Activated CD8-positive, alpha-beta memory T cell treated with anti-CD3 and anti-CD28 coated beads for 1 hour (primary cell): ENCODE data around the gene CFAP97.
A peak's percentile ranks its signal among the peaks of the same experiment; 100 is the strongest.
"Not testable (repeated sequence)": the region's sequence is repeated elsewhere in the genome, so short reads cannot be mapped to it uniquely, and the experiment has no call there.

Experiments
- DNase-seq, 2 donors: peaks; one replicate each; pipeline ENCODE4 v3.0.0-alpha.2; 2020; ENCODE audit warnings: low read depth in 1 of 2; ENCODE audit errors: extremely low read depth in 1 of 2

Gene CFAP97

DNA sequence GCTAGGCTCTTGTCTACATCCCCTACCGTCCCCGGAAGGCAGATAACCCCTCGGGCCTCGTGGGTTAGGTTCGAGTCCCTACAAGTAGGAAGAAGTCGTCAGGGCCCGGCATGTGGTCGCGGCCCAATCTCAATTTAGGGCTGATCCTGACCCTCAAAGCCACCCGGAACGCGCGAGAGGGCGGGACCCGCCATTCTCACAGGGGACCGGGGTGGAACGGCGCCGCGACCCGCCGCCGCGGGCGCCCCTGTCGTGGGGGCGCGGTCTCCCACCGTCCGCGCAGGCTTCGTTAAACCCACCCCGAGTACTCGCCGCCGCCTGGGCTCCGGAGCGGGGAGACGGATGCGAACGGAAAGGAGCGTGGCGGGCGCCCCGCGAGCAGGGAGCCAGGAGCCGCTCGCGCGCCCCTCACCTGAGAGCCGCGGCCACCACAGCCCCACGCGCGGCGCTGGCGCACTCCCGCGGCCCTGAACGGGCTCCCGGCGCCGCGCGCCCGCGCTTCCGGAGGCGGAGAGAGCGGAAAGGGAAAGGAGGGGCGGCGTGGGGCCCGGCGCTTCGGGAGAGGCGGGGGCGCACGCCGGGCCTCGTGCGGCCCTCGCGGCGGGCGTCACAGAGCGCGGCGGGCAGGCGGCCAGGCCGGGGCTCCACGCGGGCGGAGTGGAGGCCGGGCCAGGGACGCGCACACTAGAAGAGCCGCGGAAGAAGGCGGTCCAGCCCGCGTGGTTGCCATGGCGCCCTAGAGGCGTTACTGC is at the start of gene CFAP97:
CFAP97 (minus strand) TSS at position 515 of the 752 bp plus-strand sequence. CDS start 12,804 bp downstream, outside the sequence.
- peak; percentile 50 to 67 for DNase-seq

DNA sequence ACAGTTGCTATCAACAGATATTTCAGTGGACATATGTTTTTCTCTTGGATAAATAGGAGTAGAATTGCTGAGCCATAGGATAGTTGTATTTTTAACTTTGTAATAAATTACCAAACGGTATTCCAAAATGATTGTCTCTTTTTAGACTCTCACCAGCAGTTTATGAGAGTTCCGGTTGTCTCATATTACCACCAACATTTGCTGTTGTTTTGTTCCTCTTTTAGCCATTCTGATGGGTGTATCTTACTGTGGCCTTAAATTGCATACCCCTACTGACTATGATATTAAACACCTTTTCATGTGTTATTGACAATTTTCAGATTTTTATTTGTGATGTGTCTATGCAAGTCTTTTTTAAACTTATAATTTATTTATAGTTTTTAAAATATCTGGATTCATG is 45.3 kb upstream of the CFAP97 start:
- DNase-seq = no peak

DNA sequence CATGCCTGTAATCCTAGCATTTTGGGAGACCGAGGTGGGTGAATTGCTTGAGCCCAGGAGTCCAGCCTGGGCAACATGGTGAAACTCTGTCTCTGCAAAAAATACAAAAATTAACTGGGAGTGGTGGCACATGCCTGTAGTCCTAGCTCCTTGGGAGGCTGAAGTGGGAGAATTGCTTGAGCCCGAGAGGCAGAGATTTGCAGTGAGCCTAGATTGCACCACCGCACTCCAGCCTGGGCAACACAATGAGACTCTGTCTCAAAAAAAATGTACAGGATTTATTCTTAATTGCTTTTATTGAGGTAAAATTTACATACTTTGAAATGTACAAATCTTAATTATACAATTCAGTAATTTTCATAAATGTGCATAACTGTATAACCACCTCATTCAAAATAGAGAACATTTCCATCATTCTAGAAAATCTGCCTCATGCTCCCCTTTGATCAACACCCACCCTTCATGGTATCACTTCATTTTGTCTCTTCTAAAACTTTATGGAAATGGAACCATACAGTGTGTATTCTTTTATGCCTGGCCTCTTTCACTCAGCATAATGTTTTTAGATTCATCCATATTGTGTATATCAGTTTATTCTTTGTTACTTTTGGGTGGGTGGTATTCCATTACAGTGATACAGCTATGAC is 44.7 kb upstream of the CFAP97 start:
- no peak for DNase-seq

DNA sequence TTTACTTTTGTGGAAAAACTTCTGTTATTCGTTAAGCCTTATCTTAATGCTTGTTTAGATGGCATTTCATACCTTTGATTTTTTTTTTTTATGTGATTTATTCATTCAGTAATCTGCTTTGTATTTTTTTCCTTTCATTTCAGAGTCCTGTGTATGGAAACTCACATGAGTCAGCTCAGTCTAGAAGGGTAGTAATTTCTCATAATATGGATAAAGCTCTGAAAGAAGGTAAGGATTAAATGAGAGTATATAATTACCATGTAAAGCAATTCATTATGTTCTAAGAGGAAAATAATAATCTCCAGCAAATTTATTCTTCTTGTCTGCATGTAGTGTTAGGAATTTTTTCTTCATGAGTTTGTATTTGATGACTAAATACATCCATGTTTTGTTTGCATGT is 43.4 kb upstream of the CFAP97 start:
- no peak for DNase-seq

DNA sequence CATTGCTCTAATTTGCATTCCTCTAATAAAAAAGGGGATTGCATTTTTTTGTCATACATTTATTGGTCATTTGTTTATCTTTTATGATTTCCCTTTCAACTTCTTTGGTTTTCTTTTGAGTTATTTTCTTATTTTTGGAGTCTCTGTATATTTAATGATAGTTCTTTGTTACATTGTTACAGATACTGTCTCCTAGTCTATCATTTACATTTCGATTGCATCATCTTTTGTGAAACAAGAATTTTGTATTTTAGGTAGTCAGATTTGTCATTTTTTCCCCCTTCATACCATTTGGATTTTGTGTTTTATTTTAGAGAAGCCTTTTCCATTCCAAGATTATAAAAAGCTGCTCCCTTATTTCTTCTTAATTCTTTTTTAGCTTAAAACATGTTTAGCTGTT is 42.7 kb upstream of the CFAP97 start:
- no peak for DNase-seq

DNA sequence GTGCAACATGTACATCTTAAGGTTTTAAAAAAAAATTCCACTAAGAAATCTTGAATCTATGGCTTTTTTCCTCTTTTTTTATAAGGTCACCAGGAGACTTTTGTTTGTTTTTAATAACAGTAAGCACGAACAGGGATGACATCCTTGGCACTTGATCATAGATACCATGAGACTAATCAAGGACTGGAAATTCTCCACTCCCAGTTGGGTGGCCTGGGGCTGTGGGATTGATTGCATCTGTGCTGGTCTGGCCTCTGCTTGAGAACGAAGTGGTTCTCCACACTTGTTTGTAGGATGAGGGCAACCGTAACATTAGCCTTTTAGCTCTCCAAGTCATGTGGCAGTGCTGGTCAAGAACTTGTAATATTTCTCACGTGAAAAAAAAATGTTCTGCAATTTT is 41.0 kb upstream of the CFAP97 start:
- DNase-seq = no peak

DNA sequence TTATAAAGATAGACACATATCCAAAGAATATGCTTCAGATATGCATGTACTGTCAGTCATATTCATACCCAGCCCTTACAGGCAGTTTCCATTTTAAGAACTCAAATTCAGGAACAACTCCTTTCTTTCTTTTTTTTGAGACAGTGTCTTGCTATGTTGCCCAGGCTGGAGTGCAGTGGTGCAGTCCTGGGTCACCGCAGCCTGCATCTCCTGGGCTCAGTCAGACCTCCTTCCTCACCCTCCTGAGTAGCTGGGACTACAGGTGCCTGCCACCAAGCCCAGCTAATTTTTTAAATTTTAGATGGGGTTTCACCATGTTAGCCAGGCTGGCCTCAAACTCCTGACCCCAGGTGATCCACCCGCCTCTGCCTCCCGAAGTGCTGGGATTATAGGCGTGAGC is 40.1 kb upstream of the CFAP97 start:
- DNase-seq = no peak

DNA sequence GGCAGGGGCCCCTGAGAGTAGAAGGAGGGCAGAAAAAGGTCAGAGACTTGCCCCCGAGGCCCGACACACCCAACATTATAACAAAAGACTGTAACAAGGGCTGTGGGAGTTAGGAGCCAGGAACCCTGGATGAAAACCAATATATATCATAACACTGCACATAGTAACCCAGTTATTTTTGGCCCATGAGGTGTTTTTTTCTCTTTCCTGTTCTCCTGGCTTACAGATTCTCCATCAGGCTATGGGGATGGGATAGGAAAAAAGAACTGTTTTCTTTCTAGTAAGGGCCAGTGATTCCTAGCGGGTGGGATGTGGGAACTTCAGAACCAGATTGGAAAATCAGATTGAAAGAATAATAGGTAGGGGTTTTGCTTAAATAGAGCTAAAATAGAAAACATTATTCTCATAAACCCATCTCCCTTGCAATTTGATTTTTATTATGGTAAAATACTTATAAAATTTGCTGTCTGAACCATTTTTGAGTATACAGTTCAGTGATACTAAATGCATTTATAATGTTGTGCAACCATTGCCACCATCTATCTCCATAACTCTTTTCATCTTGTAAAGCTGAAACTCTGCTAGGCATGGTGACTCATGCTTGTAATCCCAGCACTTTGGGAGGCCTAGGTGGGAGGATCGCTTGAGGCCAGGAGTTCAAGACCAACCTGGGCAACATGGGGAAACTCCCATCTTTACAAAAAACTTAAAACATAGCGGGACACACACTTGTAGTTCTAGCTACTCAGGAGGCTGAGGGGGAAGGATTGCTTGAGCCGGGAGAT is 39.1 kb upstream of the CFAP97 start:
- DNase-seq = no peak

DNA sequence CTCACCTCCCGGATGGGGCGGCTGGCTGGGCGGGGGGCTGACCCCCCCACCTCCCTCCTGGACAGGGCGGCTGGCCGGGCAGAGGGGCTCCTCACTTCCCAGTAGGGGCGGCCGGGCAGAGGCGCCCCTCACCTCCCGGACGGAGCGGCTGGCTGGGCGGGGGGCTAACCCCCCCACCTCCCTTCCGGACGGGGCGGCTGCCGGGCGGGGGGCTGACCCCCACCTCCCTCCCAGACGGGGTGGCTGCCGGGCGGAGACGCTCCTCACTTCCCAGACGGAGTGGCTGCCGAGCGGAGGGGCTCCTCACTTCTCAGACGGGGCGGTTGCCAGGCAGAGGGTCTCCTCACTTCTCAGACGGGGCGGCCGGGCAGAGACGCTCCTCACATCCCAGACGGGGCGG is 36.7 kb upstream of the CFAP97 start:
- not testable (repeated sequence) for DNase-seq

DNA sequence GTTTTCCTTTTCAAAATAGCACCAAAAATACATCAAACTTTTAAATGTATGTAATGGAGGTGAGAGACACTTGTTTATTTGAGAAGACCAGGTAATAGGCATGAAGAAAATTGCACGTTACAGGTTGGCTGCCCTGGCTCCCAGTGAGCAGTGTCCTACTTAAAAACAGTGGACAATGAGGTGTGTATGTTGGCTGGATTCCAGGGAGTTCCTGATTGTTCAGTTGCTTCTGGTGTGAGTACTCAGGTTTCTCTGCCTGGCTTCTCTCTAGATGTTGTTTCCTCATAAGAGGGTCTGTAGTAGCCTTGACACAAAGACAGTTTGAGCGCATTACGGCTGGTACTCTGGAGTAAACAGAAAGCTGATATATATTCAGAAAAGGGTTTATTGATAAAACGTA is 35.0 kb upstream of the CFAP97 start:
- no peak for DNase-seq

DNA sequence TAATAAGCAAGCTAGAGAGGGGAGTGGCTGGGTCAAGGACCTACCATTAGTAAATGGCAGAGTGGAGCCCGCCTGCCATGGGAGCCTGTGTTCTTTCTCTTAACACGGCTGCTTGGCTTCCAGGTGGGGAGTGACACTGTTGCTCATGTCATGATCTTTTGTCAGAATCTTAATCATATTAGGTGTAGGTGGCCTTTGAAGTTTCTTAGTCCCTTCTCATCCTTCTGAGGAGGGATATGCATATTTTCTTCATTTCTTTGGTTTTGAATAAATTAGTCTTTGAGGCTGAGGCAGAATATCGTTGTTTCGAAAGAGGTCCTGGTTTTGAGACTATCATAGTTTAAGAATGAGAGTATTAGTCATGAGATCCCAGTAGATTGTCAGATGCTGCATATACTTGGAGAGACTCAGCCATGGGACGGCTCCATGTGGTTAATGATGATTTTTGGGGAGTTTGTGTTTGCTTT is 34.4 kb upstream of the CFAP97 start:
- no peak for DNase-seq

DNA sequence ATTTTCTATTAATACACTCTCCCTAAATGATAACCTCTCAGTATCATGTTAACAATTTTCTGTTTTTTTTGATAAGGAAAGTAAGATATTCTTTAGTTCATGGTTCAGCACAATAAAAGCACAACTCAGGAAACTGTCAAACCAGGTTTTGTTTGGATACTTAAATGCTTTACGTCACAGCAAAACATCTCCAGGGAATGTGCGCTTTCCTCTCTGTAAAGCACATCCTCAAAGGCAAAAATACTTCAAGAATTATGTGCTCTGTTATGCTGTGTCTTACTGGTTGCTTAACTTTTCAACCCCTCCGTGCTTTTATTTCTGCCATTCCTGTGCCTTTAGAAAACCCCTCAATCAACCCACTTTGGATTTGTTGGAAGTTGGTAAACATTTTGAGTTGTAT is 33.4 kb upstream of the CFAP97 start:
- DNase-seq = no peak

DNA sequence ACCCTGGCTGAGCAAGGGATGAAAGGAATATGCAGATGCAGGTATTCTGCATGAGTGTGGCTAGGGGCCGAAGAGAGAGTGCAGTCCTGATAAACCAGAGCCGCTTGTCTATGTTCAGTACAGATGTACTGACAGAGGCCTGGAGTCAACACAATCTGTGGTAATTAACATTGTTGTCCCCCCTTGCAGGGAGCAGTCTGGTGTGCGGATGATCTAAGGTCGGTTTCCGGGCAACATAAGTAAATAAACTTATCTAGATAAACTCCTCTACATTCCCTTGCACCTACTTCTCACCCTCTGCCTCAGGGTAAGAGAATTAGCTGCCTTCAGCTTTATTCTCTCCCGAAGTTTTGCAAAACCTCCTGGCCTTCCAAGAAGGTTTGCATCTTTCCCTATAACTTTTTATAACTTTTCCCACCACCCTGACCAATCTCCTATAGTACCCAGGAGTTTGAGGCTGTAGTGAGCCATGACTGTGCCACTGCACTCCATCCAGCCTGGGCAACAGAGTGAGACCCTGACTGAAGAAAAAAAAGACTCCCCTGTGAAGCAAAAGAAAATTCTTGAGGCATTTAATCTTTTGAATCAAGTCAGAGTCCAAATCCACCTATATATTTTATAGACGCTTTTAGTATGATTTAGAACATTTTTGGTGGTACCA is 32.2 kb upstream of the CFAP97 start:
- no peak for DNase-seq

DNA sequence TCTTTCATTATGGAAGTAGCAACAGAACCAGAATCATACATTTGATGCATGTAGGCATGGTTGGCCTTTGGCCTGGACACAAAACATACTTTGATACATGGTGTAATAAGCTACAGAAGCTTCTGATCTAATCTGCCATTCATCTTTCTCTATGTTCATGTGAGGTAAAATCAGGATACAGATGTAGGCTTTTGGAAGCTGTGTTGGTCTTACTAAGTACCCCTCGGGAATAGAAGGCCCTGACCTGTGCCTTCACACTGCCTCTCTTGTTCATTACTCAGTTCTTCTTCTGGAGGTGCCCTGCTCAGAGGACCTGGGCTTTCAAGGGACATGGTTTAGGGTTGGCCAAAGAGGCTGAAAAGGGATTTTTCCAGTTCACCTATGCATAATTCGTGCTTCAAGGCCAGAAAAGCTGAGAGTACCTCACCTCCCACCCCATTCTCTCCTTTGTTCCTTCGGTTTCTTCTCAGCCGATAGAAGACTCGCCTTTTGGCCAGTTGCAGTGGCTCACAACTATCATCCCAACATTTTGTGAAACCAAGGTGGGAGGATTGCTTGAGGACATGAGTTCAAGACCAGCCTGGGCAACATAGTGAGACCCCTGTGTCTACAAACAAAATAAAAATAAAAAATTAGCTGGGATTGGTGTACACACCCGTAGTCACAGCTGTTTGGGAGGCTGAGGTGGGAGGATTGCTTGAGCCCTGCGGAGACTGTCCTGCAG is 31.5 kb upstream of the CFAP97 start:
- DNase-seq = no peak

DNA sequence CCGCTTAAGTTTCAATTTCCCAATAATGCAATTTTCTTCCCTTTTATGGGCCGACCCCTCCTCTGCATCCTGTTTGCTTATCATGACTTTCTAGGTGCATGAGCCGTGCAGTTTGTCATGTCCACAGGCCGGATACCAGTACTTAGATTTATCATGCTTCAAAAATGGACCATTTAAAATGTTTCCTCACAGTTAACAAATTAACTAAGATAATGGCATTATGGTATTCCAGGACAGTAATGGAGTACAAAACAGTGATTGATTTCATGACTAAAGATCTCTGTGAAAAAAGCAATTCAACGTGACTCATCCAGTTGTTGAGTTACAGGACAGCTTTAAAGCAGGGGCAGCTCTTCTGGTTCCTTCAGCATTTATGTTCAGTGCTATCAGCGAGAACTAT is 28.6 kb upstream of the CFAP97 start:
- no peak for DNase-seq

DNA sequence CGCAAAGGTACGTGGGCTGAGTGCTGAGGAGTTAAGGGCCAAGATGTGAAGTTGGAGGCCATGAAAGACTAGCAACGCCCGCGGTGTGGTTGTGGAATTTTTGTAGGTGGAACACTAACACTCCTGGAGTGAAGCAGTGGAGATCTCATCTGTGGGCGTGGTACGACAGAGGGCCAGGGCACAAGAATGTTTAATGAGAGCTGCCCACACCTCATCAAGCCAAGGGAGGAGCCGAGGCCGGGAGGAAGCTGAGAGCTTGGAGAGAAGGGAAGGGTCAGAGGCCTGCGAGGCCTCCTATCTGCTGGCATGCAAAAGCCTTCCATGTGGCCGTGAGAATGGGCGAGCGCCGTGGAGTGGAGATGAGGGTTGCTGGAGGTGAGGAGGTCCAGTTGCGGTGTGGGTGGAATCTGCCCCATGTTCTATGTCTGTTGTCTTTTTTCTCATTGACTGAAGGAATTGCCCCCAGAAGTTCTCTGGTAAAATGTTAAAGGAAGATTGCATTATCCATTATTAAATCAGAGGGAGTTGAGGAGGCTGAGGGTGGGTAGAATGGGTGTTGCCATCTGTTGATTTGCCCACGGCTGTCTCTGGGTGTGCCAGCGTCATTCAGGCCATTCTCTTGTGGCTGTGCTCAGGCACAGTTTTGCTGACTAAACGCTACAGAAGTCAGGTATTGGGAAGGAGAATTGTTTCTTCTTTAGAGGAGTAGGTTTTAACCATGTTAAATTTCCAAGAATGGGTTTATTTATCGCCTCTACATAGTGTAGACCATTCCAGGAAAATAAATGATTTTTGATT is 25.4 kb upstream of the CFAP97 start:
- DNase-seq = no peak

DNA sequence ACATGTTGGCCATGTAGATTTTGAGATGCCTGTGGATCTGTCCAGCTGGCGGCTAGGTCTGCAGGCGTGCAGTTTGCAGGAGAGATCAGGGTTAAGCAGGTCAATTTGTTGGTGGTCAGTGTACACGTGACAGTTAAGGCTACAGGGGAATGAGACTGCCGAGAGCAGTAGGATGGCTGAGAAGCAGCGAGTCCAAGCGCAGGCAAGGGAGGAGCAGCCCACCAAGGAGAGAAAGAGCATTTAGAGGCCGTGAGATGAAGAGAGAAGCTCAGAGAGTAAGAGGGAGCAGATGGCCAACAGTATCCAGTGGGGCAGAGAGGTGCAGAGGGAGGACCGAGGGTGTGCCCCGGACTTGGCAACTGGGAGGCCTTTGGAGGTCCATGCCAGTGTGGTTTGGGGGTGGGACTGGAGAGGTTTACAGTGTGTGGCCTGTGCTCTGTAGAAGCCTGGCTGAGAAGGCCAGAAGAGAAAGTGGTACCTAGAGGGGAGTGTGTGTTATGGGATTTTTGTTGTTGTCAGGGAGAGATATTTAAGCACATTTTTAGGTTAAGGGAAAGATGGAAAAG is 24.0 kb upstream of the CFAP97 start:
- no peak for DNase-seq

DNA sequence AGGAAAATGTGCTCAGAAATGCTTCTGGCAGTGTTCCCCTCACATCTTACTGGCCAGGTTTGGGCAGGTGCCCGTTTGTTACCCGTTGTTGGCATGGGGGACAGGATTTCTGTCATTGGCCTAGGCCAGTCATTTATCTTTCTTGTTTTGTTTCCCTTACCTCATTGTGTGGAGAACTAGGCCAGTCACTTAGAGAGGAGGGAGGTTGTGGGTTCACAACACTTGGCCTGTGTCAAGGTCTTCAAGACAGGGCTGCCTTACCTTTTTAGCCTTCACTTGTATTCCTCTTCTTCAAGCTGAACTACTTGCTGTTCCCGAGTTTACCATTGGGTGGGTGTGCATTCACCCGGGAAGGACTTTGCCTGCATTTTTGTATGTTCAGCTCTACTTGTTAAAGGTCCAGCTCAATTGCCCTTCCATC is 23.3 kb upstream of the CFAP97 start:
- no peak for DNase-seq

DNA sequence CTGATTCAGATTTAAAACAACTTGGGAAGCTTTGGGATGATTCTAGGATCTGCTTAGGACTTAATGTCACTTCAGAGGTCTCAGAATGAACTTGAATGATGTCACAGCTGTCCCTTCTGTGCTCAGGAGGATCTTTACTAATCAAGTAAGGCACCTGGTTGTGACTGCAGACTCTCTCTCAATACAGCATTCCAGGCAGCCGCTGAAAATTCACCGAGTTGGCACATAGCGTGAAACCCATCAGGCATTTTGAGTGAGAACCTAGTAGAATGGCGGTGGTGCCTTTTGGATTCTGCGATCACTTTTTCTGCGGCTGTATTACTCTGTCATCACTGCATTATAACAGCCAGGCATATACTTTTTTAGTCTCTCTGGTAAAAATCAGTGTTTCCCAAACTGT is 22.1 kb upstream of the CFAP97 start:
- DNase-seq = no peak
